GM12891 (cell line): ENCODE results near the gene AIG1.
"Not testable (repeated sequence)": the region's sequence is repeated elsewhere in the genome, so short reads cannot be mapped to it uniquely, and the experiment has no call there.

Source experiments
- DNase-seq: peaks from one replicate; pipeline ENCODE4 v3.0.0; 2011; ENCODE audit warnings: low spot score; ENCODE audit not compliant: insufficient read length
- FAIRE-seq: peaks from 2 replicates; lab custom pipeline; 2011; peaks lifted over from hg19 to GRCh38; lab: Jason Lieb, UNC
- PAX5 ChIP-seq: IDR thresholded peaks from 2 replicates; pipeline ENCODE4 v1.6.1; 2011; ENCODE audit warnings: low read length, moderate library complexity, mild to moderate bottlenecking; ENCODE audit not compliant: insufficient read depth, severe bottlenecking
- POLR2A ChIP-seq: IDR thresholded peaks from 2 replicates; pipeline ENCODE4 v1.6.1; 2011; ENCODE audit warnings: low read depth, low read length, control low read depth
- POLR2AphosphoS5 ChIP-seq: IDR thresholded peaks from 2 replicates; pipeline ENCODE4 v1.6.1; 2011; ENCODE audit warnings: low read depth, low read length, control low read depth
- POU2F2 ChIP-seq: IDR thresholded peaks from 2 replicates; pipeline ENCODE4 v1.6.1; 2011; ENCODE audit warnings: low read depth, mild to moderate bottlenecking, control low read depth, low read length, moderate library complexity
- SPI1 ChIP-seq: IDR thresholded peaks from 2 replicates; pipeline ENCODE4 v1.6.1; 2011; ENCODE audit warnings: low read depth, low read length, control low read depth
- TAF1 ChIP-seq: IDR thresholded peaks from 2 replicates; pipeline ENCODE4 v1.6.1; 2011; ENCODE audit warnings: low read depth, low read length, control low read depth

The AIG1 gene

GRCh38 chr6:143063631-143064030, 2.9 kb downstream of the AIG1 start:
- TF ChIP-seq POLR2A (no peak), POLR2AphosphoS5 (no peak), TAF1 (no peak), POU2F2 (no peak), SPI1 (no peak), PAX5 (no peak)
- FAIRE-seq (no peak), DNase-seq (no peak)

GRCh38 chr6:143064271-143064670, 3.6 kb downstream of the AIG1 start:
- DNase-seq (no peak), FAIRE-seq (no peak)
- TF ChIP-seq TAF1 (no peak), SPI1 (no peak), PAX5 (no peak), POLR2AphosphoS5 (no peak), POLR2A (no peak)

GRCh38 chr6:143064951-143065683, 4.4 kb downstream of the AIG1 start:
- DNase-seq (no peak), FAIRE-seq (peak; percentile 20)
- no peak for TF ChIP-seq POLR2AphosphoS5
- TF ChIP-seq SPI1: no peak
- no peak for TF ChIP-seq POLR2A
- no peak for TF ChIP-seq POU2F2

- FAIRE-seq: no peak
- DNase-seq: no peak
Measured at GRCh38 chr6:143068001-143068400, 7.3 kb downstream of the AIG1 start.

GRCh38 chr6:143074101-143074500, 13.4 kb downstream of the AIG1 start:
- no peak for FAIRE-seq
- TF ChIP-seq PAX5 (no peak), TAF1 (no peak), POLR2A (no peak), POU2F2 (no peak)
- DNase-seq: no peak

More at GRCh38 chr6:143068001-143068400, 7.3 kb downstream of the AIG1 start:
- TF ChIP-seq PAX5 (no peak), POU2F2 (no peak), TAF1 (no peak), SPI1 (no peak), POLR2A (no peak), POLR2AphosphoS5 (no peak)

GRCh38 chr6:143074670-143075318, 14.1 kb downstream of the AIG1 start:
- no peak for DNase-seq
- FAIRE-seq: no peak
- TF ChIP-seq PAX5: no peak
- no peak for TF ChIP-seq SPI1
- no peak for TF ChIP-seq POLR2A
- no peak for TF ChIP-seq POU2F2
- TF ChIP-seq POLR2AphosphoS5: no peak
- TF ChIP-seq TAF1: no peak

- DNase-seq: no peak
- no peak for FAIRE-seq
Measured at GRCh38 chr6:143078468-143079324, 18.0 kb downstream of the AIG1 start.

GRCh38 chr6:143079325-143079640, 18.6 kb downstream of the AIG1 start:
- FAIRE-seq: no peak
- no peak for DNase-seq
- TF ChIP-seq PAX5 (no peak), POLR2A (no peak)

More at GRCh38 chr6:143078468-143079324, 18.0 kb downstream of the AIG1 start:
- TF ChIP-seq TAF1: no peak
- TF ChIP-seq PAX5: no peak
- TF ChIP-seq SPI1: no peak
- TF ChIP-seq POLR2AphosphoS5: no peak
- TF ChIP-seq POLR2A: no peak
- no peak for TF ChIP-seq POU2F2

- FAIRE-seq: not testable (repeated sequence)
Measured at GRCh38 chr6:143082274-143082673, 21.6 kb downstream of the AIG1 start.

GRCh38 chr6:143084019-143084418, 23.3 kb downstream of the AIG1 start:
- not testable (repeated sequence) for FAIRE-seq, DNase-seq

More at GRCh38 chr6:143082274-143082673, 21.6 kb downstream of the AIG1 start:
- DNase-seq: not testable (repeated sequence)

GRCh38 chr6:143087335-143087734, 26.6 kb downstream of the AIG1 start:
- not testable (repeated sequence) for DNase-seq, FAIRE-seq
